Measurements from ENCODE around the gene ADGRG6.

ADGRG6 gene

DNA sequence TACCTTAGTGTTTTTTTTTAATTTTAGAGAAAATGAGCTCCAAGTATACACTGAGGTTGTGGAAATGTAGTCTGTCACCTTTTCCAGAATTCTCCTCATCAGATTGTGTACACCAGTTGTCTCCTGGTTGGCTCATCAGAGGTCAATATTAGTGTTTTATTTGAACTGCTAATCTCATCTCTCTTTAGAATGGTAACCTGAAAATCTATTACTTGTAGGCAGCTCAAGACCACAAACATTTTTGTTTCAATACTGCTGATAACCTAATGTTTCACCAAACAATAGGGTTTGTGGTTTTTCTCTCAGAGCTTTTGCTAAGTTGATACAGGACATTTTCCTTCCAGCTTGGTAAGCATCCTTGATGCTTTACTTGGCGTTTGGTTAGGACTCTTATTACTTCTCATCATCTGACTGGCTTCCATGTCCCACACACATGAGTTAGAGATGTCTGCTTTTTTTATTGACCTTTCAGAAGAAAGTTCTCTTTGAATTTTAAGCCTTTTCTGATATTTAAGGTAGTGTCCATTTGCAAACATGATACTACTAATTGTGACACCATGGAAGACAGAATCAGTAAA is 15.1 kb downstream of the ADGRG6 start:
- H3K4me1 ChIP-seq (ENCODE audit: control insufficient read depth, insufficient read depth, low read length): peaks cover 2% of the 10 kb centered on the region
- no peak overlapping the region for H3K4me3 ChIP-seq (ENCODE audit: low read depth, low read length)
- CTCF ChIA-PET: interaction anchor here (0.6 to 1.1 kb wide), 3 partner anchors 9 to 81 kb away, joined by 3 read pairs; no protein-coding TSS in a partner anchor
- no peaks in the 10 kb centered on the region for H3K9me3 ChIP-seq (ENCODE audit: control insufficient read depth, insufficient read depth, low read depth, low read length)
- H3K36me3 ChIP-seq (ENCODE audit: control insufficient read depth in 2 of 2, insufficient read depth in 1 of 2, low read length in 2 of 2): no peaks in the 10 kb centered on the region
- no peak for TF ChIP-seq GLI4 (tag by site-specific recombination; IDR thresholded peaks at IDR 0.05)
- no peak for TF ChIP-seq ZIC2 (tag by site-specific recombination; IDR thresholded peaks at IDR 0.05)
- TF ChIP-seq ZNF843 (tag by site-specific recombination; IDR thresholded peaks at IDR 0.05): no peak
- TF ChIP-seq, protein P1, sequence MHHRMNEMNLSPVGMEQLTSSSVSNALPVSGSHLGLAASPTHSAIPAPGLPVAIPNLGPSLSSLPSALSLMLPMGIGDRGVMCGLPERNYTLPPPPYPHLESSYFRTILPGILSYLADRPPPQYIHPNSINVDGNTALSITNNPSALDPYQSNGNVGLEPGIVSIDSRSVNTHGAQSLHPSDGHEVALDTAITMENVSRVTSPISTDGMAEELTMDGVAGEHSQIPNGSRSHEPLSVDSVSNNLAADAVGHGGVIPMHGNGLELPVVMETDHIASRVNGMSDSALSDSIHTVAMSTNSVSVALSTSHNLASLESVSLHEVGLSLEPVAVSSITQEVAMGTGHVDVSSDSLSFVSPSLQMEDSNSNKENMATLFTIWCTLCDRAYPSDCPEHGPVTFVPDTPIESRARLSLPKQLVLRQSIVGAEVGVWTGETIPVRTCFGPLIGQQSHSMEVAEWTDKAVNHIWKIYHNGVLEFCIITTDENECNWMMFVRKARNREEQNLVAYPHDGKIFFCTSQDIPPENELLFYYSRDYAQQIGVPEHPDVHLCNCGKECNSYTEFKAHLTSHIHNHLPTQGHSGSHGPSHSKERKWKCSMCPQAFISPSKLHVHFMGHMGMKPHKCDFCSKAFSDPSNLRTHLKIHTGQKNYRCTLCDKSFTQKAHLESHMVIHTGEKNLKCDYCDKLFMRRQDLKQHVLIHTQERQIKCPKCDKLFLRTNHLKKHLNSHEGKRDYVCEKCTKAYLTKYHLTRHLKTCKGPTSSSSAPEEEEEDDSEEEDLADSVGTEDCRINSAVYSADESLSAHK (tag by site-specific recombination; IDR thresholded peaks at IDR 0.05): no peak
- TF ChIP-seq, protein P2, sequence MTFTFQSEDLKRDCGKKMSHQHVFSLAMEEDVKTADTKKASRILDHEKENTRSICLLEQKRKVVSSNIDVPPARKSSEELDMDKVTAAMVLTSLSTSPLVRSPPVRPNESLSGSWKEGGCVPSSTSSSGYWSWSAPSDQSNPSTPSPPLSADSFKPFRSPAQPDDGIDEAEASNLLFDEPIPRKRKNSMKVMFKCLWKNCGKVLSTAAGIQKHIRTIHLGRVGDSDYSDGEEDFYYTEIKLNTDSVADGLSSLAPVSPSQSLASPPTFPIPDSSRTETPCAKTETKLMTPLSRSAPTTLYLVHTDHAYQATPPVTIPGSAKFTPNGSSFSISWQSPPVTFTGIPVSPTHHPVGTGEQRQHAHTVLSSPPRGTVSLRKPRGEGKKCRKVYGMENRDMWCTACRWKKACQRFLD (tag by site-specific recombination; IDR thresholded peaks at IDR 0.05): no peak
- TF ChIP-seq ZNF157 (tag by site-specific recombination; IDR thresholded peaks at IDR 0.05): no peak
- H3K27ac ChIP-seq (ENCODE audit: extremely low read depth, low read depth, low read length): no peak overlapping the region
- POLR2A ChIA-PET: interaction anchor here (1.3 kb wide), 1 partner anchor 15 kb away, joined by 5 read pairs; the partner anchor contains the start of gene ADGRG6

DNA sequence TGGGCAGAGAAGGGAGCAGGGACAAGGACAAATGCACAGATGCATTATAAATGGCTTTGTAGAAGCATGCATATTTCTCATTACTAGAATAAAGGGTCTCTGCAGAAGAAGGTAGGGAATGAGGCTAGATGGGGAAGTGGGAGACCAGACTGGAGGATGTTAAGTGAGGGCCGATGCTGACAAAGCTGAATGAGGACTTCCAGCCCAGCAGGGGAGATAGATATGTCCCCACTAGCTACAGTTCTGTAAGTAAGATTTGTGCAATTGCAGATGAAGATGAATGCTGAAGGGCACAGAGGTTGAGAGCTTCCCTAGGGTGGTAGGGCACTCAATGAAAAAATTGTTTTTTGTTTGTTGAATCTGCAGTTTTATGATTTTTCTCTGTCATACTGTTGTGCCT is 16.9 kb downstream of the ADGRG6 start:
- H3K27ac ChIP-seq (ENCODE audit: extremely low read depth, low read depth, low read length): no peak overlapping the region
- H3K36me3 ChIP-seq (ENCODE audit: control insufficient read depth in 2 of 2, insufficient read depth in 1 of 2, low read length in 2 of 2): no peaks in the 10 kb centered on the region
- H3K9me3 ChIP-seq (ENCODE audit: control insufficient read depth, insufficient read depth, low read depth, low read length): no peaks in the 10 kb centered on the region
- H3K4me3 ChIP-seq (ENCODE audit: low read depth, low read length): no peak overlapping the region
- peaks cover 18% of the 10 kb centered on the region for H3K4me1 ChIP-seq (ENCODE audit: control insufficient read depth, insufficient read depth, low read length)
- CTCF ChIA-PET: no interaction called here
- POLR2A ChIA-PET: interaction anchor here (0.6 kb wide), 1 partner anchor 21 kb away, joined by 3 read pairs; no protein-coding TSS in a partner anchor
- TF ChIP-seq ZNF391 (tag by site-specific recombination; IDR thresholded peaks at IDR 0.05; ENCODE audit: borderline replicate concordance, low read depth) (no peak), ZNF248 (tag by site-specific recombination; IDR thresholded peaks at IDR 0.05) (no peak), SP7 (tag by site-specific recombination; IDR thresholded peaks at IDR 0.05) (no peak), KLF9 (tag by site-specific recombination; IDR thresholded peaks at IDR 0.05; ENCODE audit: low read depth) (no peak), GLI4 (tag by site-specific recombination; IDR thresholded peaks at IDR 0.05) (no peak), BCL11B (tag by site-specific recombination; IDR thresholded peaks at IDR 0.05; ENCODE audit: low read depth) (no peak), ZNF596 (tag by site-specific recombination; IDR thresholded peaks at IDR 0.05) (no peak), MZF1 (tag by site-specific recombination; IDR thresholded peaks at IDR 0.05; ENCODE audit: borderline replicate concordance) (peak; percentile 93; the same call in 1 of the 2 replicates), ZBTB17 (tag by site-specific recombination; IDR thresholded peaks at IDR 0.05) (peak; percentile 83), BCL11A (tag by site-specific recombination; IDR thresholded peaks at IDR 0.05; ENCODE audit: low read depth) (no peak), KLF1 (tag by site-specific recombination; IDR thresholded peaks at IDR 0.05) (no peak)
- TF ChIP-seq, protein P3, sequence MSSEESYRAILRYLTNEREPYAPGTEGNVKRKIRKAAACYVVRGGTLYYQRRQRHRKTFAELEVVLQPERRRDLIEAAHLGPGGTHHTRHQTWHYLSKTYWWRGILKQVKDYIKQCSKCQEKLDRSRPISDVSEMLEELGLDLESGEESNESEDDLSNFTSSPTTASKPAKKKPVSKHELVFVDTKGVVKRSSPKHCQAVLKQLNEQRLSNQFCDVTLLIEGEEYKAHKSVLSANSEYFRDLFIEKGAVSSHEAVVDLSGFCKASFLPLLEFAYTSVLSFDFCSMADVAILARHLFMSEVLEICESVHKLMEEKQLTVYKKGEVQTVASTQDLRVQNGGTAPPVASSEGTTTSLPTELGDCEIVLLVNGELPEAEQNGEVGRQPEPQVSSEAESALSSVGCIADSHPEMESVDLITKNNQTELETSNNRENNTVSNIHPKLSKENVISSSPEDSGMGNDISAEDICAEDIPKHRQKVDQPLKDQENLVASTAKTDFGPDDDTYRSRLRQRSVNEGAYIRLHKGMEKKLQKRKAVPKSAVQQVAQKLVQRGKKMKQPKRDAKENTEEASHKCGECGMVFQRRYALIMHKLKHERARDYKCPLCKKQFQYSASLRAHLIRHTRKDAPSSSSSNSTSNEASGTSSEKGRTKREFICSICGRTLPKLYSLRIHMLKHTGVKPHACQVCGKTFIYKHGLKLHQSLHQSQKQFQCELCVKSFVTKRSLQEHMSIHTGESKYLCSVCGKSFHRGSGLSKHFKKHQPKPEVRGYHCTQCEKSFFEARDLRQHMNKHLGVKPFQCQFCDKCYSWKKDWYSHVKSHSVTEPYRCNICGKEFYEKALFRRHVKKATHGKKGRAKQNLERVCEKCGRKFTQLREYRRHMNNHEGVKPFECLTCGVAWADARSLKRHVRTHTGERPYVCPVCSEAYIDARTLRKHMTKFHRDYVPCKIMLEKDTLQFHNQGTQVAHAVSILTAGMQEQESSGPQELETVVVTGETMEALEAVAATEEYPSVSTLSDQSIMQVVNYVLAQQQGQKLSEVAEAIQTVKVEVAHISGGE (tag by site-specific recombination; conservative IDR thresholded peaks at IDR 0.05; ENCODE audit: low read depth): no peak
- TF ChIP-seq, protein P4, sequence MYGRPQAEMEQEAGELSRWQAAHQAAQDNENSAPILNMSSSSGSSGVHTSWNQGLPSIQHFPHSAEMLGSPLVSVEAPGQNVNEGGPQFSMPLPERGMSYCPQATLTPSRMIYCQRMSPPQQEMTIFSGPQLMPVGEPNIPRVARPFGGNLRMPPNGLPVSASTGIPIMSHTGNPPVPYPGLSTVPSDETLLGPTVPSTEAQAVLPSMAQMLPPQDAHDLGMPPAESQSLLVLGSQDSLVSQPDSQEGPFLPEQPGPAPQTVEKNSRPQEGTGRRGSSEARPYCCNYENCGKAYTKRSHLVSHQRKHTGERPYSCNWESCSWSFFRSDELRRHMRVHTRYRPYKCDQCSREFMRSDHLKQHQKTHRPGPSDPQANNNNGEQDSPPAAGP (tag by site-specific recombination; IDR thresholded peaks at IDR 0.05): no peak
- TF ChIP-seq, protein P1 (tag by site-specific recombination; IDR thresholded peaks at IDR 0.05): no peak
- TF ChIP-seq, protein P5, sequence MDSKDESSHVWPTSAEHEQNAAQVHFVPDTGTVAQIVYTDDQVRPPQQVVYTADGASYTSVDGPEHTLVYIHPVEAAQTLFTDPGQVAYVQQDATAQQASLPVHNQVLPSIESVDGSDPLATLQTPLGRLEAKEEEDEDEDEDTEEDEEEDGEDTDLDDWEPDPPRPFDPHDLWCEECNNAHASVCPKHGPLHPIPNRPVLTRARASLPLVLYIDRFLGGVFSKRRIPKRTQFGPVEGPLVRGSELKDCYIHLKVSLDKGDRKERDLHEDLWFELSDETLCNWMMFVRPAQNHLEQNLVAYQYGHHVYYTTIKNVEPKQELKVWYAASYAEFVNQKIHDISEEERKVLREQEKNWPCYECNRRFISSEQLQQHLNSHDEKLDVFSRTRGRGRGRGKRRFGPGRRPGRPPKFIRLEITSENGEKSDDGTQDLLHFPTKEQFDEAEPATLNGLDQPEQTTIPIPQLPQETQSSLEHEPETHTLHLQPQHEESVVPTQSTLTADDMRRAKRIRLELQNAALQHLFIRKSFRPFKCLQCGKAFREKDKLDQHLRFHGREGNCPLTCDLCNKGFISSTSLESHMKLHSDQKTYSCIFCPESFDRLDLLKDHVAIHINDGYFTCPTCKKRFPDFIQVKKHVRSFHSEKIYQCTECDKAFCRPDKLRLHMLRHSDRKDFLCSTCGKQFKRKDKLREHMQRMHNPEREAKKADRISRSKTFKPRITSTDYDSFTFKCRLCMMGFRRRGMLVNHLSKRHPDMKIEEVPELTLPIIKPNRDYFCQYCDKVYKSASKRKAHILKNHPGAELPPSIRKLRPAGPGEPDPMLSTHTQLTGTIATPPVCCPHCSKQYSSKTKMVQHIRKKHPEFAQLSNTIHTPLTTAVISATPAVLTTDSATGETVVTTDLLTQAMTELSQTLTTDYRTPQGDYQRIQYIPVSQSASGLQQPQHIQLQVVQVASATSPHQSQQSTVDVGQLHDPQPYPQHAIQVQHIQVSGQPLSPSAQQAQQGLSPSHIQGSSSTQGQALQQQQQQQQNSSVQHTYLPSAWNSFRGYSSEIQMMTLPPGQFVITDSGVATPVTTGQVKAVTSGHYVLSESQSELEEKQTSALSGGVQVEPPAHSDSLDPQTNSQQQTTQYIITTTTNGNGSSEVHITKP (tag by site-specific recombination; IDR thresholded peaks at IDR 0.05): peak; percentile 54
